ENCODE data around the gene FHDC1.

FHDC1 gene

DNA sequence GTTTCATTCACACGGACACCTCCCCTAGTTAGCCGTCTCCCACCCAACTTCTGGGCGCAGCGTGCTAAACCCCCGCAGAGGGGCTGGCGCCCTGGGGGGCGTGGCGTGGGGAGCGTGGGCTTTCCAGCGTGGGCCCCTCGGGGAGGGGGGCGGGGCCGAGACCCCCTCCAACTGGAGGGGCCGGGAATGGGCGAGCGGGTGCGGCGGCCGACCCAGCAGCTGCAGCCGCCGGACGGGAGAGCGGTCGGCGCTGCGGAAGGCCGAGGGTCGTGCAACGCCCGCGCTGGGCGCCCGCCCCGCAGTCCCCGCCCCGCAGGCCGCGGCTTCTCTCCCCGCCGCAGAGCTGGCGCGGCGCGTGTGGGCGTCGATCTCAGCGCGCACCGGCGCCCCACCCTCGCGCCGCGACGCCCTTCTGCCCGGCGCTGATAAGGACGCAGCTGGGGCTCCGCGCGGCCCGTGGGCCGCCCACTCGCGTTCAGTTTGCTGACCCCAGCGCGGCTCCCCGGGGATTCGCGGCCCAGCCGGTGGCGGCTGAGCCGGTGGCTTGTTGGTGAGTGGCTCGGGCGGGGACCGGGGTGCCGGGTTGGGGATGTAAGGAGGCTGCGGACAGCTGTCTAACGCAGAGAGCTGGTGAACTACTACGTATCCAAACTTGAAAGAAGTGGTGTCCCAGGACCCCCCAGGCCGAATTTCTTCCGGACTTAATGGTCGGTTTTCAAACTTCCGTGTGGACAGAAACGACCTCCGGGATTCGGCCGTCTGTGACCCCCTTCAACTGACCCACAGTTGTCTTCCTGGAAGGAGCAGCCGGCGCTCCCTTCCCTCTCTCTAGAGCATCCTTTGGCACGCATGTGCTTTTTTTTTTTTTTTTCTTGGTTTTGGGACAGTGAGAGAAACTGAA, 1.5 kb downstream of the FHDC1 start:
- no peak for DNase-seq

DNA sequence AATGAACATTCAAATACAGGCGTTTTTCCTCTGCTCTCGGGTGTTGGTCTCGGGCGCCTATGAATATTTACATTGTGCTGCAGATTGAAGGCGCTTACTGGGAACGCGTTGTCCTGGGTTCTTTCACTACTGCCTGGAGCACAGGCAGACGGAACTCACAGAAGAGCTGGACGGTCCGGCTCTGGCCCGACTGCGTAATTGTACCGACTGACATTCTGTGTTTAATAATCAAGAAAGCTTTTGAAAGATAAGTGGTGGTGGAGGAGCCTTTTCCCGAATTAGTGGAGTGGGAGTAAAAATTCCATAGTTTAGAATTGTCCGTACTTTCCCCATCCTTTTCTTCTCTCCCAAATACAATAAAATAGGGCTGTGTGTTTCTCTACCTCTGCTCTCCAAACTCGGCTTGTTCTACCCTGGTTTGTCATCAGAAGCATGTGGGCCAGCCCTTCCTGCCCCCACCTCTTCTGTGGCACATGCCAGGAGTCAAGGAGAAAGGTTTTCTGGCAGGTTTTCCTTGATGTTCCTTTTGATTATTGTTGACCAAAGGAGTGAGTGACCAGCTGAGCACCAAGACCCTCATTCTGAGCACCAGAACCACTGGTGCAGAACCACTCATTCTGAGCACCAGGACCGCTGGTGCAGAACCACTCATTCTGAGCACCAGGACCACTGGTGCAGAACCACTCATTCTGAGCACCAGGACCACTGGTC, 2.3 kb downstream of the FHDC1 start:
- DNase-seq, result no peak

DNA sequence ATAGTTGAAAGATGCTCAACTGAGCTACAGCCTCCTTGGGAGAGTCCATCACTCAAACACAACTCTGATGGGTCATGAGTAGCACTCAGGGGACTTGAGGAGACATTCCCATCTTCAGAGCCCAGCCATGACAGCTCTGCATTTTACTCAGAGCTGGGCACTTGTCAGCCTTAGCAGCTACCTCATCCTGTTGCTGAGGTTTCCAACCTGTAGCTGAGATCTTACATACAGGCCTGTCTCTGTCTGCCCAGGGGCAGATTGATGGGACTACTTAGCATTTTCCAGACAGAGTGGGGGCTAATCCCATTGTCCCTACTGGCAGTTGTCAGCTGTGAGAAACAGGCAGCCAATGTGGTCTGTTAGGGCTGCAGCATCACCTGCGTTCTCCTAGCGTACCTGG, 3.5 kb downstream of the FHDC1 start:
- no peak for DNase-seq

DNA sequence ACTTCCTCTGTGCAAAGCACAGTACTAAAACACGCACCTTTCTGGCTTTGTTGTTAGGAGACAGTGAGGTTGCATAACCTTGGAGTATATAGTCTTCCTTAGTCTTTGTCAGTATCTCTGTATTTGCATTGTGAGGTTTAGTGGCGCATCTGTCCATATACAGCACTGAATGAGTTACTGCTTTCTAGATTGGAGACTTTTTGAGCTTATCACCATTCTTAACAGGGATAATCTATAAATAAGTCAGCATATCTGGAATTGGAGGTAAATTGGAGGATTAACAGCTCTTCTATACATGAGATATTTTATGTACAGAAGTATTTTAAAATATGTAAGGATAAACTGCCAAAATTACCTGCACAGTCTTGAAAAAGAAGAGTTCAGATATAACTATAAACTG, 4.3 kb downstream of the FHDC1 start:
- no peak for DNase-seq

DNA sequence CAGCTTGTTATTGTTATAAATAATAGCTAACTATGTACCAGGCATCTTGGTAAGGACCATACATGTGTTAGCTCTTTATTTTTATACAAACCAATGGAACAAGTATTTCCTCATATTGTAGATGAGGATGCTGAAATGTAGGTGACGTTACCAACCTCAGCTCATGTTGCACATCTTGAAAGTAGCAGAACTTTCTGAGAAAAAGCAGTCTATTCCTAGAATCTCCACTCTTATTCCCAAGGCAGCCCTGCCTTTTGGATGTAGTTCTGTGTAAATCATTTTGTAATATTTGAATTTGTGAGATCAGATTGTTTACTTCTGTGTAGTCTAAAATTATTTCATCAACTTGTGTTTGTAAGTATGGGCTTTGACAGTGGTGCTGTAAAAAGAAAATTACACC, 5.3 kb downstream of the FHDC1 start:
- DNase-seq, result no peak

DNA sequence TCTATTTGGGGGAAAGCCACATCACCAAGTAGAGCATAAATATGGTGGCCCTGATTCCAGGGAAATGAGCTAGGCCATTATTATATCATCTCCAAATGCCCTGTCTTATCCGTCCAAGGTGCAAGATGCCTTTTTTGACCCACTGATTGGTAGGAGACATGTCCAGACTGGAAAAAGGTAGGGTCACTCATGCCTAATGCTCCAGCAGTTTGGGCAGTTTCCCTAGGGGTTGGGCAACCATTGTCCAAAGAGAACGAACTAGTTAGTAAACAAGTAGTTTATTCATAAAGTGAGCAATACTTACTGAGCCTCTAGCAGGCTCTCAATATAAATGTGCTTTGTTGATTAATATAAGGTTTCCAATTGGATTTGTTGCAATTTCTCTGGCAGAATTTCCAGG, 6.2 kb downstream of the FHDC1 start:
- DNase-seq, result no peak

DNA sequence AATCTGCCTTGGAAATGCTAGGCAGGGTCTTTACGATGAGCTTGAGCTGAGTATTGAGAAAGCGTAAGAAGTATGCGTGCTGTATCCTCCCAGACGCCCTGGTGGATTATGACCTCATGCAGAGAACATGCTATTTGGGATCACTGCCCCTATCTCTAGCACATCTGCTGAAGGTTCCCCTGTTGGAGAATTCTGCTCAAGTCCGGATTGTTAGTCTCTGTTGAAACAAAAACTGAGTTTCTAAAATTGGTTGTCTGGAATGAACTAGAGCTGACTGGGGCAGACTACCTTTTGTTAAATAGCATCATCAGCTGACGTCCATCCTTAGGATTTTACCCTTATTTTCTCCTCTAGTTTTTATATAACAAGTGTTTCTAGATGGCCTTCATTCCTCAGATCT, 7.5 kb downstream of the FHDC1 start:
- DNase-seq, result no peak

DNA sequence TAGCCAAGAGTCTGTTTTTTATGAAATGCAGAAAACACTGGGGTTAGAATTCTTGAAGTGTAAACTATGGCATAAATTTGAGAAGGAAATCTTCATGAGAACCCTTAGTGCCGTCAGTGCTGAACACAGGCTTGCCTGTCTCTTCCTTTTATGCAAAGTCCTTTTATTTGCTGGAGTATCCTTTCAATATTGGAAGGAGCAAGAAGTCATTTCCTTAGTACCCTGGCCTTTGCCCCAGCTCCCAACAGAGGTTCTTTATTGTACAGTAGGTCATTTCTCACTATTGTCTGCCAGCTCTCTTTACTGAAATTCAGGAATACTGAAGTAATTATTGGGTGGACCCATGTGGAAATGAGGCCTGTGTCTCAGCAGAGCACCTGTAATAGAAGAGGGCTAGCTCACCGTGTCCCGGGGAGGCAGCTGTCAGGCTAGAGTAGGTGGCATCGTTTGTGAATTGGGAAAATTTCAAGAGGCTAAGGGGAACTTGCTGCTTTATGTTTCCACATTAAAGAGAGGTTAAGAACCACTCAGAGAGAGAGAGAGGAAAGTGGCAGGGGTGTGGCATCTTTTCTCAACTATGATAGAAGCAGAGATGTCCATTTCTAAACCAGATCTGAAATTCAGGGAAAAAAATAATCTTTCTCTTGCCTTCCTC, 8.7 kb downstream of the FHDC1 start:
- DNase-seq, result no peak

DNA sequence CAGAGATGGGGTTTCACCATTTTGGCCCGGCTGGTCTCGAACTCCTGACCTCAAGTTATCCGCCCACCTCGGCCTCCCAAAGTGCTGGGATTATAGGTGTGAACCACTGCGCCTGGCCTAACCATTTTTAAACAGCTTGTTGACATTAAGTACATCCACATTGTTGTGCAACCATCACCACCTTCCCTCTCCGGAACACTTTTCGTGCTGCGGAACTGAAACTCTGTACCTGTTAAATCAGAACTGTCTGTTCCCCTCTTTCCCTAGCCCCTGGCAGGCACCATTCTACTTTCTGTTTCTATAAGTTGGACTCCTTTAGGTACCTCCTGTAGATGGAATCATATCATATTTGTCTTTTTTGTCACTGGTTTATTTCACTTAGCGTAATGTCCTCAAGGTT, 9.5 kb downstream of the FHDC1 start:
- no peak for DNase-seq

DNA sequence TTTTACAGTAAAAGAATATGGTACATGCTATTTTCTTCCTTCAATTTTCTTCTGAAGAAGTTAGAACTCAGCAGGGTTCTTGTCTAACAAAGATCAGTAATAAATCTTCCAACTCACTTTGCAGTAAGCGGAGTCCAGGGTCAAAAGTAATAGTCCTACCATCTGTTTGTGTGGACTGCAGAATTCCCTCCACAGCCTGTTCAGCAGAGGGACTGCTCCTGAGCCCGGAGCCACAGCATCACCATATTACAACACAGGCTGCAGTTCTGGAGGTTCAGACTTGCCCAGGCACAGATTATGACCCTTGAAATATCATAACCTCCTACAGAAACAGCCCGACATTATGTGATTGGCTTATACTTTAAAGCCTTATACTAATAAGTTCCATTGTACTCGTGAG, 10.3 kb downstream of the FHDC1 start:
- DNase-seq, result no peak

DNA sequence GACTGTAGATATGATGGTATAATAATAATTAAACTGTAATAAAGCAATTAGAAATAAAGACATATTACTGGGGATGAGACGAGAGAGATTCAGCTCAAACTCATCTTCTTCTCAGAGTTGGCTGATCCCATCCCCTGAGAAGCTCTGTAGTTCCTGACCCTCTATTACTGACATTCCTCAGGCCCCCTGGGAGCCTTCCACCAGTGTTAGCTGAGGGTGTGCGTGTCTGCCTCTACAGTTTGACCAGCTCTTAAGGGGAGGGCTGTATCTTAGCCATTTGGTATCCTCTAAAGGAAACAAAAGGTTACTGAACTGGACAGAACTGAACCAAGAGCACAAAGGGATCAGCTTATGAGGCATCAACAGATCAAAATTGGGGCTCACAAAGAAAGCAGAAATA, 11.2 kb downstream of the FHDC1 start:
- no peak for DNase-seq

DNA sequence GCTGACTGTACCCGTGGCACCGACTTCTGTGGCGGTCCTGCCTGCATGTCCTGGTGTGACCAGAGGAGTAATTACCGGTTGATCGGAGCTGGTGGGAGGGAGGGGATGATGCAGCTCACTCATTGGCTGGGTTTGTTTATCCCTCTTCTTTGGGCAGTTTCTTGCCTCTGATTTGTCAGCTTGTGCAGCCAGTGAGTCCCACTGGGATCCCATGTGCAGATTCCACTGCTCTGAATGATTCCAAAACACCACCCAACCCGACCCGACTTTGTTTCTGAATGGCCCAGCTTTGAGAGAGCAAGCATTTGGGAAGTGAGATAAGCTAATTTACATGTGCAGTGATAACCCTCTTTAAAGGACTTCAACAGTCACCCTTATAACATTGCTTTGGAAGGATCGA, 13.8 kb downstream of the FHDC1 start:
- DNase-seq, result no peak

DNA sequence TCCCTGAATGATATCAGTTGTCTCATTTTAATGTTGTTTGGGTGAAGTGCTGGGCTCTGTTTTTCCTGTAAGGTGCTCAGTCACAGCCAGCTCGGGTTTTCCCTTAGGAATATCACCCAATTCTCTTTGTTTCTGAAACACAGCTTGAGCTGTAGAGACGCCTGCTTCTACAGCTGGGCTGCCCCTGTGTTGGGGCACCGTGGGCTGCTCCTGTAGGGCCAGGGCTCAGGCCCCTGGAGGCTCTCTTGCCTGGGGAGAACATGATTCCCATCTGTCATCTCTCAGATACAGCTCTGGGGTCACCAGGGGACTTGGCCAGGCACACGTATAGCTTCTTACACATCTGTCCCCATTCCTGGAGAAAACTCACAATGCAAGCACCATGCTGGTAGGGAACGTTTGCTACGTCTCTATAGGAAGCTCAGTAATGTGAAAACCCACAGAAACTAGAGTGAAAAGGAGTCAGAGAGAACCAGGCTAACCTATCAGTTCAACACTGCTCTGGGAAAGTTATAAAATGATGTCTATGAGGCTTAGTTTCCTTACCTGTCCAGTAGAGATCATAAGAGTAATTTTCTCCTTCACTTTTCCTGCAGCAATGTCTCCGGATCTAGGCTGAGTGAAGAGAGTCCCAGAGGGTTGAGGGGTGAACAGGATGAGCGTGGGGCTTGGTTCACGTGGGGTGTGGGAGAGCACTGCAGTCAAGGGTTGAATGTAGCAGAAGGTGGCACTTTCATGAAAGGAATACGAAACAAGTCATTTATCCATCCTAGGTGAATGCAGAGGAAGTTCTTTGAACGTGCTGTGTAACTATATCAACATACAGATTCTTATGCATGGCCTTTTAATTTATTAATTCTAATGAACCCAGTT, 14.5 kb downstream of the FHDC1 start:
- DNase-seq, result no peak

DNA sequence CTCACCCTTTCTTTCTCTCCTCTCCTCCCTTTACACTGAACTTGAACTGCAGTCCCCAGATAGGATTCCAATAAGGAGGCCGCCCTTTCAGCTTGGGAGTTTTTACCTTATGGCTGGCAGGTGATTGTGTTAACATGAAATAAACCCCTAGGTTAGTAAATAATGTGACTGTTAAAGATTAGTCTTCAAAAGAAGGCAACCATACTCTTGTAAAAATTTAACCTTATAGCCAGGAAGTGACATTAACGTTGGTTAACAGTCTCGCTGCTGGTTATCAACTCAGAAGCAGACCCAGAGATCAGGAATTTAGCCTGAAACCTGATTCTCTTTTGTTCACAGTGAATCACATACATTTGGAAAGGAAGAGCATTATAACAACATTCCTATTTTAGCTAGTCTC, 15.2 kb downstream of the FHDC1 start:
- DNase-seq, result no peak

DNA sequence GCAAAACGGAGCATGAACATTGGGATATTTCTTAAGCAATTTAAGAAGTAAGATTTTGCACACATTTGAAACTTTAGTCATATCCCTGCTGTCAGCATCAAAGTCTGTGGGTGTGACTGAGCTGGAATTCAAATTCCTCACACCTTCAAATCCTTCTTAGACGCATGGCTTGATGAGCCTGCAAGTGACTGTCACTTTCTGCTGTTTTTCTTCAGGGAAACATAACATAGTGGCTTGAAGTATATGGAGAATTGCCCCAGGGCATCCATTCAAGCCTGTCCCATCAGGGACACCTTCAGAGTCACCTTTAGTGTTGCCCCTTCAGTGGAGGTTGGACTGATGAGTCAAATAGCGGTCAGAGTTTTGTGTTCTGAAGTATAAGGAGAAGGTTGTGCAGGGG, 17.4 kb downstream of the FHDC1 start:
- DNase-seq, result no peak

DNA sequence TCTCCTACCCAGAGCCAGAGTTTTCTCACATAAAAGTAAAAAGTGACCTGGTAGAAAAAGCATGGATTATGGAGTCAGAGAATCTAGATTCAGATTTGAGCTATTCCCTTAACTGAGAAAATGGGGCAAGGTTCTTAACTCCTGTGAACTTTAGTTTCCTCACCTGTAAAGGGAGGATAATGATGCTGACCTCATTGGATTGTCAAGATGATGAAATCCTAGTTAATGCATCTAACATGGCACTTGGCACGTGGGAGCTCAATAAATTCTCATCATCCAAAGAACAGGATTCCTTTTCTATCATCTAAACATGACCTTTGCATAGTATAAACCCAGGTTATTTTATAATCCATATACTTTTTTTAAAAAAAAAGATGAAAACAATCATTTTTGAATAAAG, 18.6 kb downstream of the FHDC1 start:
- DNase-seq, result no peak

DNA sequence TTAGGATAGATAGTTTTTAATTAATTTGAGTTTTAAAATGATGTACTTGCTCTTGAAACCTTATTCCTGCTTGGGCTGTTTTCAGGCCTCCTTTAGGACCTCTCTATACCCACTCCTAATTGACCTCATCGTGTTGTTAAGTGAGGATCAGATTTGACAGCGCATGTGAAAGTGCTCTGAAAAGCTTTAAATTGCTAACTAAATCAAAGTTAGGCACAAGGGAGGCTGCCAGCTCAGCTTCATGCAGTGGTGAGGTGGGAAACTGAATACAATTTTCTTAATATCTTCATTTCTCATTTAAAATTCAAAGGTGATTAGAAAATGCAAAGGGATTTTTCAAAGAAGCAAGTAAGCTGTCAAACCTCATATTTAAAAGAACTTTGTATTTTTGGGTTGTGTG, 20.0 kb downstream of the FHDC1 start:
- no peak for DNase-seq

DNA sequence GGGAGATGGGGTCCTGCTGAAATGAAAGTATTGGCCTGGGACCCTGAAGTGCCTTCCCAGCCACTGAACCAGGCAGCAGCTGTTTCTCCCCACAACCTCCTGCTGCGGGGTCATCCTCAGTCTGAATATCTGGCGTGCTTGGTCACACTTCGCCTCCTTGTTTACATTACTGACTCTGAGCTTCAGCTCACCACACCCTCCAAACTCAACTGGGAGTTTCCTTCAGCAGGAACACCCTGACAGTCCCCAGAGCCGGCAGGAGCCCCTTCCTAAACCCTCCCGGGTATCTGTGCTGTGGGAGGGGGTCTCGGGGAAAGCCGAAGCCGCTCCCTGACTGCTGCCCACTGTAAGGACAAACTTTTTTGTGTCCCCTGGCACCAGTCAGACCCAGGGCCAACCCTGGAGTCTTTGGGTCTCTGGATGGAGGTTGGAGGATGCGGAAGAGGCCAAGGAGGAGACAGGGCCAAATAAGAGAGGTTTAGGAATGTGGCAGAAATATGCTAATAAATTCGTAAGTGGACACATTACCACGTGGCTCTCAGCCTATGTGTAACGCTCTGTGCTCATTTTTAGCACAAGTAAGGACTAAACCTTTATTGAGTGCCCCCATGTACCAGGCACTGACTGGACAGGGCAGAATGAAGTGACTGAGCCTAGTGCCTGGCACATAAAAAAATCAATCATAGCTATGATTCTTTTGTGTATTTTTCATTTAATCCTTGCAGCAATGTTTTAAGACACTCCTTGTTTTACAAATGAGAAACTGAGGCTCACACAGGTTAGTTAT, 20.7 kb downstream of the FHDC1 start:
- no peak for DNase-seq

DNA sequence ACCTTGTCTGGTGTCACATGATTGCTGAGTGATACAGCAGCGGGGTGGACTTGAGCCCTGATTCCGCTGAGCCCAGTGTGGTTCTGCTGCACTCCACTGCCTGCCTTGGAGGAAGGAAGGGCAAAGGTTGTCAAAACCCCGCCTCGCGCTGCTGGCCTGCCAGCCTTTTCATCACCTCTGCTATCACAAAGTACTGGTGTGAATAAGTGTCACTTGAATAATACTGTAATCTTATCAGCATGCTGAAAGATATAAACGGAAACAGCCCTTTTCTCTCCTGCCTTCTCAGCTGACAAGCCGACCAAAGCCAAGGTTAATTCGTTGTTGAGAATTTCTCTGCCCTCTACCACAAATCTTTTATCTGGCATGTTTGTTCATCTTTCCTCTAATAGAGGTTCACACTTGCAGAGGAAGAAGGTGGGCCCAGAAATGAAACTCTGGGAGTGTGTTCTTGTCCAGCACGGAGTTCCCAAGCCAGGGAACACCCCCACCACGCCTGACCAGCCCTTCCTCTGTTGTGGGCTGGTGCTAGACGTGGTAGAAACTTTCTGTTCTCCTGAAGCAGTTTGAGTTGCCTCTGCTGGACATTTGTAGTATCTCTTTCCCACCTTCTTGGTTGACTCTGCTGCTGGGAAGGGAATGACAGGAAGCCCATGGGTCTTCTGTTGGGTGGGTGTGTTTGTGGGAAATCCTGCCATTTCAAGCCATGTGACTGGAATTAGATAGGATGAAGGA, 21.5 kb downstream of the FHDC1 start:
- DNase-seq, result peak; percentile 6

DNA sequence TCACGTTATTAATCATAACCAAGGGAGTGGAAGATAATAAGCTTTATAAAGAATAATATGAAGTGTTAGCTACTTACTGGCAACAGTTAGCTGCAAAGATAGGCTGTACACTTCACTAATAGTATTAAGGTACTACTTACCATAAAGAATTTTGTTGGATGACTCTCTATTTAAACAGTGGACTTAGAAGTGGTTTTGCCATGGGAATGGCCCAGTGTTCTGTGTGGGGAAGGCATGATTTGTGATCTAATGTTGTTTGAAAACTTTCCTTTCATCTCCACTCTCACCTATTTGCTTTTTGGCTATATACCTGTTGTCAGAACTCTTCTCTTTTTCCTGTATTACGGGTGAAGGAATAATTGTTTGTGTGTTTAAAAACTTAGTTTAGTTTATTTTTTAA, 23.0 kb downstream of the FHDC1 start:
- DNase-seq, result no peak

DNA sequence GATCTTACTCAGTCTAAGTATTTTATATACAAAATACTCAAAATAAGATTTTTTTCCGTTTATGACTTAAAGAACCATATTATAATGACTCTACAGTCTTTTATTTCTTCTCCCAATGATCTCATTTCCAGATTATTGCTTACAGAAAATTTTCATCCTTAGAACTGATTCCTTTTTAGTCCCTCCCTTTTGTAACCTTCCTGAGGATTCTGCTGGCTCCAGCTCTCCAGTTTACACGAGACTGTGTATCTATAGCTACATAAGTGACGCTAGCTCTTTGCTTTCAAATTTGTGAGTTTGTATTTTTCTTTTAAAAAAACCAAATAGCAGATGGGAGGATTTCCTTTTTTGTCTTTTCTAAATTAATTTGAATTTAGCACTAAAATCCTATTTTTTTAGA, 24.0 kb downstream of the FHDC1 start:
- no peak for DNase-seq
